ENCODE measurements around the gene CCDC60.
"Not testable (repeated sequence)": the region's sequence is repeated elsewhere in the genome, so short reads cannot be mapped to it uniquely, and the experiment has no call there.

Gene CCDC60

DNA sequence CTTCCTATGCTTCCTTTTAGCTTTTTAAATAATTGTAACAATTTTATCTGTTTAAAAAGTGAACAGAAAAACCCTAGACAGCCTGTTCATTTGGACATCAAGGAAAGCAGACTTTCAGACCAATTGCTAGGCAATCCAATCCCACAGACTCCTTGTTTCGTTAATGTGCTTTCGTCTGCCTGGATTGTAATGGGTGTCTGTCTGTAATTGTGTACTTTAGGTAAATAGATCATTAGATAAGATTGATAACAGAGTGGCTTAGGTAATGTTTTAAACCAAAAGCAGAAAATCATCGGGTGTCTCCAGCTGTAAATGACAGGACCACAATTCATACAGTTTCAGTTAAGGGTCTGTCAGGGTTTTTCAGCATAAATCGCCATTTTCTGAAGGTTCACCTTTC is 19.6 kb downstream of the CCDC60 start:
- H3K27ac Mint-ChIP-seq, result no peak overlapping the region
- no peaks in the 10 kb centered on the region for H3K4me1 Mint-ChIP-seq (ENCODE audit: low read depth in 2 of 2)
- ATAC-seq (replicated peaks) (no peak), DNase-seq (no peak)
- H3K9me3 Mint-ChIP-seq, result peaks cover 4 to 15% of the 10 kb centered on the region in 2 donors
- no peak overlapping the region for H3K4me3 Mint-ChIP-seq
- H3K27me3 Mint-ChIP-seq, result peaks cover 5 to 9% of the 10 kb centered on the region in 2 donors
- no peaks in the 10 kb centered on the region for H3K36me3 Mint-ChIP-seq (ENCODE audit: insufficient read depth)

DNA sequence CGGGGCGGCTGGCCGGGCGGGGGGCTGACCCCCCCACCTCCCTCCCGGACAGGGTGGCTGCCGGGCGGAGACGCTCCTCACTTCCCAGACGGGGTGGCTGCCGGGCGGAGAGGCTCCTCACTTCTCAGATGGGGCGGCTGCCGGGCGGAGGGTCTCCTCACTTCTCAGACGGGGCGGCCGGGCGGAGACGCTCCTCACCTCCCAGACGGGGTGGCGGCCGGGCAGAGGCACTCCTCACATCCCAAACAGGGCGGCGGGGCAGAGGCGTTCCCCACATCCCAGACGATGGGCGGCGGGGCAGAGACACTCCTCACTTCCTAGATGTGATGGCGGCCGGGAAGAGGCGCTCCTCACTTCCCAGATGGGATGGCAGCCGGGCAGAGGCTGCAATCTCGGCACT is 25.8 kb downstream of the CCDC60 start:
- ATAC-seq (replicated peaks); DNase-seq: not testable (repeated sequence)

DNA sequence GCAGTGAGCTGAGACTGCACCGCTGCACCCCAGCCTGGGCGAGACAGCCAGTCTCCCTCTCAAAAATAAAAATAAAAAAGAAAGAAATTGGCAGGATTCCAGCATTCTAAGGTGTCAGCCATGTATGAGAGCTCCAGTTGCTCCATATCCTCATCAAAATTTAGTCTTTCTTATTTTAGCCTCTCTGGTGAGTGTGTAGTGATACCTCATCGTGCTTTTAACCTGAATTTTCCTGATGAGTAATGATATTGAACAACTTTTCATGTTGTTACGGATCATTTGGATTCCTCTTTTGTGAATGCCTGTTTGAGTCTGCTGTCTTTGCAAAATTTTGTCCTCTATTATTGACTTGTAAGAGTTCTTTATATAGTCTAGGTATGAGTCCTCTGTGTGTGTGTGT is 28.5 kb downstream of the CCDC60 start:
- H3K4me3 Mint-ChIP-seq, result no peak overlapping the region
- H3K4me1 Mint-ChIP-seq (ENCODE audit: low read depth in 2 of 2), result no peaks in the 10 kb centered on the region
- no peak for ATAC-seq (replicated peaks)
- peaks cover 0 to 2% of the 10 kb centered on the region in 2 donors for H3K9me3 Mint-ChIP-seq
- H3K36me3 Mint-ChIP-seq (ENCODE audit: insufficient read depth), result no peaks in the 10 kb centered on the region
- no peak for DNase-seq
- no peak overlapping the region for H3K27ac Mint-ChIP-seq
- peaks cover 6 to 16% of the 10 kb centered on the region in 2 donors for H3K27me3 Mint-ChIP-seq

More for the DNA sequence above, 25.8 kb downstream of the CCDC60 start:
- H3K27me3 Mint-ChIP-seq, result peaks cover 6 to 16% of the 10 kb centered on the region in 2 donors
- H3K4me3 Mint-ChIP-seq; H3K36me3 Mint-ChIP-seq (ENCODE audit: insufficient read depth); H3K27ac Mint-ChIP-seq; H3K4me1 Mint-ChIP-seq (ENCODE audit: low read depth in 2 of 2); H3K9me3 Mint-ChIP-seq: not testable (repeated sequence)

DNA sequence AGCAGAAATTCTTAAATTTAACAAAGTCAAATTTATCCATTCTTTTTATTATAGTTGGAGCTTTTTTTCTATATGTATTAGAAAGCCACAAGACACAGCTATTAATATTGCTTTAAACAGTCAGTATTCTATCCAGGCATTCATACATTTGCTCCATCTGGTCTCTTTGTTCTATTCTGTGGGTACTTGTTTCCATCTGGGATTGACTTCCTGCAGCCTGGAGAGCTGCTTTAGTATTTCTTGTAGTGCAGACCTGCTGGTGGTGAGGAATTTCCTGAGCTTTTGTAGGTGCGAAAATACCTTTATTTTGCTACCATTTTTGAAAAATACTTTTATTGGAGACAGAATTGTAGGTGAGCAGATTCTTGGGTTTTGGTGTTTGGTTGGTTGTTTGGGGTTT is 29.0 kb downstream of the CCDC60 start:
- no peak for ATAC-seq (replicated peaks)
- H3K9me3 Mint-ChIP-seq, result peaks cover 0 to 2% of the 10 kb centered on the region in 2 donors
- no peaks in the 10 kb centered on the region for H3K4me1 Mint-ChIP-seq (ENCODE audit: low read depth in 2 of 2)
- no peak overlapping the region for H3K4me3 Mint-ChIP-seq
- no peaks in the 10 kb centered on the region for H3K36me3 Mint-ChIP-seq (ENCODE audit: insufficient read depth)
- H3K27ac Mint-ChIP-seq, result no peak overlapping the region
- H3K27me3 Mint-ChIP-seq, result peaks cover 6 to 17% of the 10 kb centered on the region in 2 donors
- DNase-seq, result no peak

DNA sequence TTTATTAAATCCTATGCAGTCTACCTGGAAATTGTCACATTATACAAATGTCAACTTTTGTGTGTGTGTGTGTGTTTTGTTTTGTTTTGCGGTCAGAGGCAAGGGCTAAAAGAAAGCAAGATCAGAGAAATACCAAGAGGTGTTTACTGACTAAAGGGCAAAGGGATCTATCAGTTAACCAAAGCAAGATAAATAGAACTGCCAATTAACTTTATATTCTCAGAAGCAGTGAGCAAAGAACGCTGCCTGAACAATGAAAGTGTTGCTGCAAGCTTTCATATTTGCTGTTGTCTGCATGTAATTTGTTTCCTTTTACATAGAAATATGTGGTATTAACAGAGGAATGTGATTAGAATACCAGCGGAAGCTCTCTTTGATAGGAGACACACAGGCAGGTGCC is 30.9 kb downstream of the CCDC60 start:
- no peak overlapping the region for H3K27ac Mint-ChIP-seq
- no peaks in the 10 kb centered on the region for H3K4me1 Mint-ChIP-seq (ENCODE audit: low read depth in 2 of 2)
- DNase-seq, result no peak
- no peak for ATAC-seq (replicated peaks)
- no peak overlapping the region for H3K4me3 Mint-ChIP-seq
- peaks cover 6 to 30% of the 10 kb centered on the region in 2 donors for H3K27me3 Mint-ChIP-seq
- H3K9me3 Mint-ChIP-seq, result peaks cover 0 to 2% of the 10 kb centered on the region in 2 donors
- H3K36me3 Mint-ChIP-seq (ENCODE audit: insufficient read depth), result no peaks in the 10 kb centered on the region

DNA sequence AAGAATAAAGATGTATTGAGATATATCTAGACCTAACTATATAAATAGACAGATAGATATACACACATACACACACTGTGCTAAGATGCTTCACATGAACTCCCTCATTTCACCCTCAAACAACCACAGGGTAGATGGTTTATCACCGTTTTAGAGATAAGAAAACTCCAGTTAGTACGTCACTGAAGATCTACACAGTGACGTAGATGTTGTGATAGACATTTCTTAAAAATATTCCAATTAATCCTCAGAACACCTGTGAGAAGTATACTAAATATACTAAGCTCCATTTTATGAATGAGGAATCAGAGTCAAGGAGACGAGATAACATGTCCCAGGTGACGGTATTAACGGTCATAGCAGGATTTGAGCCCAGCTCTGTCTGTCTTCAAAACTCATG is 31.5 kb downstream of the CCDC60 start:
- Mint-ChIP-seq H3K4me3 (no peak overlapping the region), H3K27me3 (peaks cover 6 to 30% of the 10 kb centered on the region in 2 donors), H3K36me3 (ENCODE audit: insufficient read depth) (no peaks in the 10 kb centered on the region), H3K4me1 (ENCODE audit: low read depth in 2 of 2) (no peaks in the 10 kb centered on the region), H3K27ac (no peak overlapping the region), H3K9me3 (peaks cover 0 to 2% of the 10 kb centered on the region in 2 donors)
- ATAC-seq (replicated peaks) (no peak), DNase-seq (no peak)

DNA sequence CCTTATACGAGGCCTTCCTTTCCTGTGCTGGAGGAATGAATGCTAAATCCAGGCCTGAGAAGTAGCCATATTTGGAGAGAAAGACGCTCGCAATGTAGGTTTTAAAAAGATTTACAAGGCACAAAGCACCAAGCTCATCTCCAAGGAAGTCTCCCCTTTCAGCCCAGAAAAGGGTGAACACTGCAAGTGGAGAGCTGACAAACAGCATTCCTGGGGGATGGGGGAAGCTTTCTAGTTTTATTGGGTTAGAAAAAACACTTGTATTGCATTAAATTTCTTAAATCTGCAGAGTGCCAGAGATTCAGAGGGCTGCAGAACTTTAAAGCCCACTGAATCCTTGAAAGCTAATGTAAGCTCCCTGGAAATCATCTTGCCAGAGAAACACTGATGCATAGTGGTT is 34.6 kb downstream of the CCDC60 start:
- Mint-ChIP-seq H3K27ac (no peak overlapping the region), H3K36me3 (ENCODE audit: insufficient read depth) (no peaks in the 10 kb centered on the region), H3K27me3 (peaks cover 6 to 23% of the 10 kb centered on the region in 2 donors), H3K4me3 (no peak overlapping the region), H3K9me3 (peaks cover 0 to 2% of the 10 kb centered on the region in 2 donors), H3K4me1 (ENCODE audit: low read depth in 2 of 2) (no peaks in the 10 kb centered on the region)
- DNase-seq (no peak), ATAC-seq (replicated peaks) (no peak)

DNA sequence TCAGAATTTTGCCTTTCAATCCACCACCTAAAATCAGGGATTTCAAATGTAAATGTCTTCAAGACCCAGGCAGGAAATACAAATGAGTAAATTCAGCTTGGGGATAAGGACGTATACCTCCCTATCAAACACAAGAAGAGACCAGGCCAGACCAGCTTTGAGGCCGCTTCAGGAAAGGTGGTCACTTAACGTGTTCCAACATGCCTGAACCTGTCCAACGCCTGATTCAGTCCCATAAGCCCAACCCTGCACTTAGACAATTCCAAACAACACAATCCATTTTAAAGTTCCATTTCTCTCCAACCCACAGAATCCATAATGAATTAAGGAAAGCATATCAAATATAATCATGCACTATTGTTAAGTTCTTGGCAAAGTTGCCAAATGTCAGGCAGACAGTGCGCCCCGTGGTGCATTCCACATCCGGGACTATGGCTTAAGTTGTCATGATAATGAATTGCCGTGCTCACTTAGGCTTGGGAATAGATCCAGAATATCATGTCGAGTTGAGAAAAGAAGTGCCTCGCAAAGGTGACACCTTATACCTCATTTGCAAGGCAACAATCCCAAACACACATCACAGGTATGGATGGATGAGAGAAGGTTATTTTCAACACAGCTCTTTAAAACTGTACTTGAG is 35.5 kb downstream of the CCDC60 start:
- Mint-ChIP-seq H3K9me3 (peaks cover 0 to 2% of the 10 kb centered on the region in 2 donors), H3K4me3 (no peak overlapping the region), H3K27ac (no peak overlapping the region), H3K36me3 (ENCODE audit: insufficient read depth) (no peaks in the 10 kb centered on the region), H3K4me1 (ENCODE audit: low read depth in 2 of 2) (no peaks in the 10 kb centered on the region), H3K27me3 (peaks cover under 1 to 14% of the 10 kb centered on the region in 2 donors)
- DNase-seq (no peak), ATAC-seq (replicated peaks) (no peak)

DNA sequence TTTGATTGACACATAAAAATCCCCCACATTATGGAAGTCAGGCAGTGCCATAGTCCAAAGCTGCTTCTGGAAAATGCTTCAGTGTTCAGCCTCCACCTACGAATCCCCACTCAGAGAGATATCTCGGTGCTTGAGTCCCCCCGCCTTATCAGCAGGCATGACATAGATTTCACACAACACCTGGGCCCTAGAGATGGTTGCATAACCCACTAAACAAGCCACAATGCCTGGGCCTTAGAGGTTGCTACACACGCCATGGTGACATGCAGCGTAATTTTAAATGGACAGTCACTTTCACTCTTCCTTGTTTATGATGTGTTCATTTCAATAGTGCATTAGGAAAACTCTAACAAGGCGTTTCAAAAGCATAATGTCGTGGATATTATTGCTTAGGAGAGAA is 38.0 kb downstream of the CCDC60 start:
- DNase-seq (no peak), ATAC-seq (replicated peaks) (no peak)
- H3K4me3 Mint-ChIP-seq, result no peak overlapping the region
- H3K27me3 Mint-ChIP-seq, result peaks cover 0 to 21% of the 10 kb centered on the region in 2 donors
- no peak overlapping the region for H3K27ac Mint-ChIP-seq
- H3K9me3 Mint-ChIP-seq, result peaks cover 0 to 1% of the 10 kb centered on the region in 2 donors
- no peaks in the 10 kb centered on the region for H3K4me1 Mint-ChIP-seq (ENCODE audit: low read depth in 2 of 2)
- no peaks in the 10 kb centered on the region for H3K36me3 Mint-ChIP-seq (ENCODE audit: insufficient read depth)

DNA sequence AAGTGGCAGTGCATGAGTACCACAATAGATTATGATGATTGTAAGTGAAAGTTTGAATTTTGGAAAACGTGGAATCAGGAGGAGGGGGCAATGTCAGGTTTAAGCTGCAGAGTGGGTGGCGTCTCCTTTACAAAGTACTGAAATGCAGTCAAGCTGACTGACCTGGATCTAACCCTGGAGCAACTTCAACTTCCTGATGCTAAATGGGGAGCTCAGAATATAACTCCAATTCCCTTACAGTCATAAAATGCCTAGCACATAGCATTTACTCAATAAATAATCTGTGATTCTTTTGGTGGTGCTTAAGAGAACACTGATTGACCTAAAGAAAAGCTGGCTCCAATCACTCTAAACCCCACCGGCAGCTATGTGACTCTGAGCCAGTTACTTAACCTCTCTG is 38.5 kb downstream of the CCDC60 start:
- Mint-ChIP-seq H3K27me3 (peaks cover 0 to 21% of the 10 kb centered on the region in 2 donors), H3K9me3 (no peaks in the 10 kb centered on the region), H3K36me3 (ENCODE audit: insufficient read depth) (no peaks in the 10 kb centered on the region), H3K4me1 (ENCODE audit: low read depth in 2 of 2) (no peaks in the 10 kb centered on the region), H3K4me3 (no peak overlapping the region), H3K27ac (no peak overlapping the region)
- no peak for DNase-seq
- no peak for ATAC-seq (replicated peaks)

DNA sequence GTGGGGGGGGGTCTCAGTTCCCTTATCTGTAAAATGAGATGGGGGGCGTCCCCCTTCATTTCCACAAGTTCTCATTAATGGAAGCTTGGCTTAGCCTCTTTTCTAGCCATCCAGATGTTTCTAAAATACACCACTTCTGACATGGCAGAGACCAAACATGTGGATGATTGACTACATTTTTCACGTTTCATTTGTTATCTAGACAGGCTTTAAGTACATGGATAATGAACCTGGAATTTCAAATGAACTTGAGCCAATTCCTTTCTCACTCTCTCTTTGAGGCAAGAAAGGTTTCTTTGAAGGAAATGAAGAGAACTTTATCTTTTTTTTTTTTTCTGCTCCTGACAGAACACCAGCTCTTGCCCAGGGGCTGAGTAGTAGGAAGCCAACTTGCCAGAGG is 39.1 kb downstream of the CCDC60 start:
- ATAC-seq (replicated peaks), result no peak
- Mint-ChIP-seq H3K27ac (no peak overlapping the region), H3K36me3 (ENCODE audit: insufficient read depth) (no peaks in the 10 kb centered on the region), H3K27me3 (peaks cover 0 to 18% of the 10 kb centered on the region in 2 donors), H3K4me3 (no peak overlapping the region), H3K9me3 (no peaks in the 10 kb centered on the region), H3K4me1 (ENCODE audit: low read depth in 2 of 2) (no peaks in the 10 kb centered on the region)
- DNase-seq, result no peak

DNA sequence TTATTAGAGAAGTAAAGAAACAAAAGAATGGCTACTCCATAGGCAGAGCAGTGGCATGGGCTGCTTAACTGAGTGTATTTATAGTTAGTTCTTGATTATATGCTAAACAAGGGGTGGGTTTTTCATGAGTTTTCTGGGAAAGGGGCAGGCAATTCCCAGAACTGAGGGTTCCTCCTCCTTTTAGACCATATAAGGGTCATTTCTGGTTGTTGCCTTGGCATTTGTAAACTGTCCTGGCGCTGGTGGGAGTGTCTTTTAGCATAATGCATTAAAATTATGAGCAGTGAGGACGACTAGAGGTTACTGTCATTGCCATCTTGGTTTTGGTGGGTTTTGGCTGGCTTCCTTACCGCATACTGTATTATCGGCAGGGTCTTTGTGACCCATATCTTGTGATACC is 40.1 kb downstream of the CCDC60 start:
- DNase-seq (no peak), ATAC-seq (replicated peaks) (no peak)
- Mint-ChIP-seq H3K4me3 (no peak overlapping the region), H3K27ac (no peak overlapping the region), H3K4me1 (ENCODE audit: low read depth in 2 of 2) (no peaks in the 10 kb centered on the region), H3K9me3 (no peaks in the 10 kb centered on the region), H3K36me3 (ENCODE audit: insufficient read depth) (no peaks in the 10 kb centered on the region), H3K27me3 (peaks cover 0 to 13% of the 10 kb centered on the region in 2 donors)

DNA sequence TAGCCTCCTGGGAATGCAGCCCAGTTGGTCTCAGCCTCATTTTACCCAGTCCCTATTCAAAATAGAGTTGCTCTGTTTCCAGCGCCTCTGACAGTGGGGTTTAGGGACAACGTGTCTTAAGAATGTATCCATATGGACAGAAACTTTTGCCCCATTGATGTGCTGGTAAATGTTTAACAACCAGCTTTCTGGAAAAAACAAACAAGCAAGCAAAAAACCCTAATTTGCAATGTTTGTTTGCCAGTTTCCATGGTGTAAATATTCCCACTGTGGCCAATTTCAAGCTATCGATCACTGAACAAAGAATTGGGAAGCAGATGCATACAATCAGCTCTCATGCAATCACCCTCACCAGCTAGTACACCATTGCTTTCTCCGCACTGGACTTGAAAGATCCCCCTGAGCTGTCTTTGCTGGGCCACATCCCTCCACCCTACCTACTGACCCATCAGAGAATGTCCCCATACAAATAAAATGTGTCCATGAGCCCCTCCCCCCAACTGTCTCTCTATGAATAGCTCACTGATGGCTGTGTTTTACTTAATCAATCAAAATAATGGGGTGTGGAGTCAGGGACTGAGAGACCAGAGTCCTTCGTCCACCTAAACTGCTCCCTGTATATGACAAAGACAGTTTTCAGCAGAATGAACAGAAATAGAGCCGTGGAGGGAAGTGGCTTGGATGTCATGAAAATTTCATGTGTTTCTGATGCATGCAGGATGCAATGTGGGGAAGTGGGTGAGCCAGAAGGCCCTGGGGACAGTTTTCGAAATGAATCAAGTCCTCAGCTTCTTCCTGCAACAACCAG is 40.8 kb downstream of the CCDC60 start:
- no peaks in the 10 kb centered on the region for H3K36me3 Mint-ChIP-seq (ENCODE audit: insufficient read depth)
- no peak for ATAC-seq (replicated peaks)
- no peaks in the 10 kb centered on the region for H3K4me1 Mint-ChIP-seq (ENCODE audit: low read depth in 2 of 2)
- no peak for DNase-seq
- peaks cover 0 to 7% of the 10 kb centered on the region in 2 donors for H3K27me3 Mint-ChIP-seq
- H3K4me3 Mint-ChIP-seq, result no peak overlapping the region
- no peak overlapping the region for H3K27ac Mint-ChIP-seq
- H3K9me3 Mint-ChIP-seq, result no peaks in the 10 kb centered on the region

DNA sequence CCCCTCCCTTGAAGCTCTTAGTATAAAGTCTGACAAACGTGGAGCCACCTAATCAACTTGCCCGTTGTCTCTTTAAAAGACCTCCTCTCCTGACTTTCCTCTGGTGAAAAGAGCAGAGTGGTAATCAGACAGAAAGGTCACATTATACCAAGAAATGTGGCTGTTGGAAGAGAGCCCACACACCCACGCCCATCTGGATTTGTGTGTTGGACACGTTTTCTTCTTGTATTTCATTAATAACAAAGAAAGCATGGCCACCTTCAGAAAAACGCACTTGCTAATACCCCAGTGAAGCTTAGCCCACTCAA is 41.3 kb downstream of the CCDC60 start:
- ATAC-seq (replicated peaks), result no peak
- Mint-ChIP-seq H3K27ac (no peak overlapping the region), H3K9me3 (no peaks in the 10 kb centered on the region), H3K4me3 (no peak overlapping the region), H3K36me3 (ENCODE audit: insufficient read depth) (no peaks in the 10 kb centered on the region), H3K4me1 (ENCODE audit: low read depth in 2 of 2) (no peaks in the 10 kb centered on the region), H3K27me3 (peaks cover 0 to 7% of the 10 kb centered on the region in 2 donors)
- no peak for DNase-seq
